Stomach (tissue), 4 donors: ENCODE data around the gene MS4A15.

ENCODE experiments used
- CTCF ChIP-seq, 7 experiments: fragments of 450-650 bp in 4 of 7; fragments of 200-600 bp in 3 of 7; sonication (generic) in 3 of 7; IDR thresholded peaks; one replicate each; pipeline ENCODE4 v1.5.1; 2016 to 2019; ENCODE audit warnings: antibody characterized with exemption in 7 of 7, control low read depth in 2 of 7, mild to moderate bottlenecking in 1 of 7
- POLR2A ChIP-seq, 4 donors: fragments of 450-650 bp; IDR thresholded peaks; one replicate each; pipeline ENCODE4 v1.6.1; 2016; ENCODE audit warnings: antibody characterized with exemption in 4 of 4, control low read depth in 2 of 4, mild to moderate bottlenecking in 1 of 4, moderate library complexity in 1 of 4

- TF ChIP-seq POLR2A (IDR thresholded peaks at IDR 0.05): no peak
- no peak for TF ChIP-seq CTCF (IDR thresholded peaks at IDR 0.05)
These were observed 38.7 kb upstream of the MS4A15 start for GRCh38 chr11:60717956-60718355.
